DMS 273 (cell line): ENCODE results near the gene TMEM95.
A peak's percentile ranks its signal among the peaks of the same experiment; 100 is the strongest.
"Not testable (repeated sequence)": the region's sequence is repeated elsewhere in the genome, so short reads cannot be mapped to it uniquely, and the experiment has no call there.

ENCODE experiments used
- DNase-seq: peaks from one replicate; lab custom pipeline; 2025; ENCODE audit not compliant: unreplicated experiment; lab: John Stamatoyannopoulos, UW

TMEM95 gene

GRCh38 chr17:7323731-7324437 lies 31.1 kb upstream of the TMEM95 start:
- DNase-seq, result peak; percentile 41

- no peak for DNase-seq
Observed at GRCh38 chr17:7324438-7324779, 30.5 kb upstream of the TMEM95 start.

- DNase-seq, result no peak
Observed at GRCh38 chr17:7325031-7325528, 29.9 kb upstream of the TMEM95 start.

GRCh38 chr17:7326186-7326585 lies 28.8 kb upstream of the TMEM95 start:
- DNase-seq, result no peak

- DNase-seq, result no peak
Observed at GRCh38 chr17:7327056-7327455, 27.9 kb upstream of the TMEM95 start.

GRCh38 chr17:7327501-7327900 lies 27.5 kb upstream of the TMEM95 start:
- no peak for DNase-seq

GRCh38 chr17:7328009-7328408 lies 26.9 kb upstream of the TMEM95 start:
- DNase-seq, result no peak

- peak; percentile 63 for DNase-seq
Observed at GRCh38 chr17:7328840-7329373, 26.0 kb upstream of the TMEM95 start, which contains the start of gene NEURL4. Gene NEURL4, minus strand, starts transcription at chr17:7329335. Its CDS starts 23 bp downstream, at chr17:7329312.

GRCh38 chr17:7329374-7329996 lies 25.5 kb upstream of the TMEM95 start:
- peak; percentile 98 for DNase-seq

- peak; percentile 84 for DNase-seq
Observed at GRCh38 chr17:7329997-7330637, 24.8 kb upstream of the TMEM95 start.

GRCh38 chr17:7330638-7331015 lies 24.3 kb upstream of the TMEM95 start:
- DNase-seq, result no peak

GRCh38 chr17:7332111-7332510 lies 22.8 kb upstream of the TMEM95 start:
- DNase-seq, result no peak

GRCh38 chr17:7332600-7333069 lies 22.3 kb upstream of the TMEM95 start:
- DNase-seq, result not testable (repeated sequence)

GRCh38 chr17:7334938-7335538 lies 19.9 kb upstream of the TMEM95 start:
- no peak for DNase-seq

- DNase-seq, result not testable (repeated sequence)
Observed at GRCh38 chr17:7335765-7336164, 19.2 kb upstream of the TMEM95 start.

GRCh38 chr17:7336240-7337175 lies 18.4 kb upstream of the TMEM95 start, which contains the start of gene ACAP1:
Gene ACAP1, plus strand, starts transcription at chr17:7336529. Its CDS starts 206 bp downstream, at chr17:7336735.
- DNase-seq, result no peak

GRCh38 chr17:7337600-7337999 lies 17.4 kb upstream of the TMEM95 start:
- not testable (repeated sequence) for DNase-seq

GRCh38 chr17:7340179-7340578 lies 14.8 kb upstream of the TMEM95 start:
- peak; percentile 17 for DNase-seq

- DNase-seq, result no peak
Observed at GRCh38 chr17:7341842-7342241, 13.1 kb upstream of the TMEM95 start.

GRCh38 chr17:7343250-7343649 lies 11.7 kb upstream of the TMEM95 start:
- no peak for DNase-seq
